Fibroblast of pulmonary artery (primary cell): Measurements from ENCODE around the gene ACER3.

Source experiments
- DNase-seq: peaks from one replicate; pipeline ENCODE4 v3.0.0-alpha.2; 2010; ENCODE audit warnings: low read depth
- H3K4me3 ChIP-seq: replicated peaks from 2 replicates; pipeline ENCODE4 v1.5.1; 2011; ENCODE audit warnings: low read depth, mild to moderate bottlenecking, control low read depth, low read length, moderate library complexity
- TF ChIP-seq, protein P1 (sequence below): IDR thresholded peaks from 2 replicates; pipeline ENCODE4 v1.5.1; 2011; ENCODE audit warnings: mild to moderate bottlenecking, control low read depth, low read length, inconsistent platforms; ENCODE audit errors: missing control alignments

ACER3 gene

DNA sequence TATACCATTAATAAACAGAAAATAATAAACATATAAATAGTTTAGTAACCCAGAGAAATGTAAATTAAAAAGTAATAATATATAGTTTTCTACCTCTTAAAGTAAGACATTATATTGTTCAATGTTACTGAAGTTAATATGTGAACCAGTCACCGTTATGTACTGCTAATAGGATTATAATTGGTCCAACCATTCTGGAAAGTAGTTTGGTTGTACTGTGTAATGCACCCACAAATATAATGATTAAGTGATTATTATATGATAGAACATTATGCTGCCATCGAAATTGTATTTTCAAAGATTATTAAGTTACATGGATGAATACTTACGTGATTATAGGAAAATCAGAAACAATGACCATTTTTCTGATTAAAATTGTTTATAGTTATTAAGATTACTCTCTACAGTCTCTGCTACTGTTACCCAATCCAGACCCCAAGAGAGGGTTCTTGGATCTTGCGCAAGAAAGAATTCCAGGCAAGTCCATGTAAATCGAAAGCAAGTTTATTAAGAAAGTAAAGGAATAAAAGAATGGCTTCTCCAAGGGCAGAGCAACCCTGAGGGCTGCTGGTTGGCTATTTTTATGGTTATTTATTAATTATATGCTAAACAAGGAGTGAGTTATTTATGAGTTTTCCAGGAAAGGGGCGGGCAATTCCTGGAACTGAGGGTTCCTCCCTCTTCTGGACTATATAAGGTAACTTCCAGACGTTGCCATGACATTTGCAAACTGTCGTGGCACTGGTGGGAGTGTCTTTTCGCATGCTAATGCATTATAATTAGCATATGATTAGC lies 50.1 kb downstream of the ACER3 start:
- peak; percentile 39 for DNase-seq
- no peak overlapping the region for H3K4me3 ChIP-seq
- TF ChIP-seq, protein P1, sequence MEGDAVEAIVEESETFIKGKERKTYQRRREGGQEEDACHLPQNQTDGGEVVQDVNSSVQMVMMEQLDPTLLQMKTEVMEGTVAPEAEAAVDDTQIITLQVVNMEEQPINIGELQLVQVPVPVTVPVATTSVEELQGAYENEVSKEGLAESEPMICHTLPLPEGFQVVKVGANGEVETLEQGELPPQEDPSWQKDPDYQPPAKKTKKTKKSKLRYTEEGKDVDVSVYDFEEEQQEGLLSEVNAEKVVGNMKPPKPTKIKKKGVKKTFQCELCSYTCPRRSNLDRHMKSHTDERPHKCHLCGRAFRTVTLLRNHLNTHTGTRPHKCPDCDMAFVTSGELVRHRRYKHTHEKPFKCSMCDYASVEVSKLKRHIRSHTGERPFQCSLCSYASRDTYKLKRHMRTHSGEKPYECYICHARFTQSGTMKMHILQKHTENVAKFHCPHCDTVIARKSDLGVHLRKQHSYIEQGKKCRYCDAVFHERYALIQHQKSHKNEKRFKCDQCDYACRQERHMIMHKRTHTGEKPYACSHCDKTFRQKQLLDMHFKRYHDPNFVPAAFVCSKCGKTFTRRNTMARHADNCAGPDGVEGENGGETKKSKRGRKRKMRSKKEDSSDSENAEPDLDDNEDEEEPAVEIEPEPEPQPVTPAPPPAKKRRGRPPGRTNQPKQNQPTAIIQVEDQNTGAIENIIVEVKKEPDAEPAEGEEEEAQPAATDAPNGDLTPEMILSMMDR: no peak

DNA sequence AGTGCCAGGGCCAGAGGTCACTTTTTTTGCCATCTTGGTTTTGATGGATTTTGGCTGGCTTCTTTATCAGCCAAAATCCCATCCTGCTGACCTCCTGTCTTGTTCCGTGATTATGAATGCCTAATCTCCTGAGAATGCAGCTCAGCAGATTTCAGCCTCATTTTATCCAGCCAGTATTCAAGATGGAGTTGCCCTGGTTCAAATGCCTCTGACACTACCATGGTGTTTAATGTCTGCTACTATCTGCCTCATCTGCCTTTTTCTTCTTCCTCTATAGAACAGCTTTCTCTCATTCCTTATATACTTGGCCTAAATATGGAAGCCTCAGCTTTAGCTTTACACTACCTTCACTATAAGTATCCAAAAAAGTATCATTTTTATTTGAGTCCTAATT lies 50.7 kb downstream of the ACER3 start:
- TF ChIP-seq, protein P1: no peak
- no peak overlapping the region for H3K4me3 ChIP-seq
- DNase-seq: no peak

DNA sequence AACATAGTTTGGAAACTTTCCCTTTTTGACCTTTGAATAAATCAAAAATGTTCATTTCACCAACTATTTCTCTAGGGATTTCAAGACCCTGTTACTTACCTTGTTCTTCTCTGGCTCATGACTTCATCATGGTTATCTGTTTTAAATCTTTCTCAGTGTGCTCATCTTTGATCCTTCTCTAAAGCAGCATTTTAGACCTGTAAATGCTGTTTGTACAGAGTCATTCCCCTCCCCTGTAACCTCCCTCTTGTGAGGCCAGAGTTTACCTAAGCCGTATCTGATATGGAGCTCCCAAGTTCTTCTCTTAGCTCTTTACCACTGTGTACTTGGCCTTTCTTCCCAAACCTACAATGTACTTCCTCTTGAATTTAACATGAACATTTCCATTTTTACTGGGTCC lies 56.0 kb downstream of the ACER3 start:
- TF ChIP-seq, protein P1: no peak
- H3K4me3 ChIP-seq: no peak overlapping the region
- no peak for DNase-seq

DNA sequence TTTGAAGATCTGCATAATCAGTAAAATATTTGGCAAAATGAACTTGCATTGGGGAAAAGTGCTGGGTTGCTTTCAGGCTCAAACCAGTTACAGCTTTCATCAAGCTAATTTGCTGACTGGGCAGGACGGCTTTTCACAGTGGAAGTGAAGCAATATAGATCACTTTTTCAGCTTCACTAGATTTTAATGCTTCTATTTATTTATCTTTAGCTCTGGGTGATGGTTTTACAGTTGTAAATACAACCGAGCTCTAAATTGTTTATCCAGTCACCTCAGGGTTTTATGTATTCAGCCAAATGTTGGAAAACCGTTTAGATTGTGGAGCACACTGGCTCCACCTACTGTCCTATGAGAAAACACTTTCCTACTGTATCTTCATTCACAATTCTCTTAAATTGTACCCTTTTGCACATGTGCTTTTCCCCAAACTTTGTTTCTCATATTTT lies 58.2 kb downstream of the ACER3 start:
- TF ChIP-seq, protein P1: peak; percentile 84
- peak; percentile 78 for DNase-seq
- no peak overlapping the region for H3K4me3 ChIP-seq

DNA sequence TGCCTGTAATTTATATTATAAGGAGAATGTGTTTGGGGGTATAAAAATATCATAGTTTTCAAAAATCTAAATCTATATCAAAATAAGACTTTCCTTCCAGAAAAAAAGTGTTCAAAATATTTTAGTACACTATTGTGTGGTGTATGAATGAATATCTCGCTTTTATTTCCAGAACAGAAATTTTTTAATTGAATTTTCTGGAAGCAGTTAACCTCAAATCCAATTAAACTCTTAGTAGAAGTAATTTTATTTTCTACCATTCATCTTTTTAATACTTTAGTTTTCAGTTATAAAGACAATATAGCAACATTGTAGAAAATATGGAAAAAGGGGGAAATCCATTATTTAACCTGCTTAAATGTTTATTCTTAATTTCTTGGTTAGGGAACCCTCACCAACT lies 58.7 kb downstream of the ACER3 start:
- TF ChIP-seq, protein P1: no peak
- no peak for DNase-seq
- H3K4me3 ChIP-seq: no peak overlapping the region

DNA sequence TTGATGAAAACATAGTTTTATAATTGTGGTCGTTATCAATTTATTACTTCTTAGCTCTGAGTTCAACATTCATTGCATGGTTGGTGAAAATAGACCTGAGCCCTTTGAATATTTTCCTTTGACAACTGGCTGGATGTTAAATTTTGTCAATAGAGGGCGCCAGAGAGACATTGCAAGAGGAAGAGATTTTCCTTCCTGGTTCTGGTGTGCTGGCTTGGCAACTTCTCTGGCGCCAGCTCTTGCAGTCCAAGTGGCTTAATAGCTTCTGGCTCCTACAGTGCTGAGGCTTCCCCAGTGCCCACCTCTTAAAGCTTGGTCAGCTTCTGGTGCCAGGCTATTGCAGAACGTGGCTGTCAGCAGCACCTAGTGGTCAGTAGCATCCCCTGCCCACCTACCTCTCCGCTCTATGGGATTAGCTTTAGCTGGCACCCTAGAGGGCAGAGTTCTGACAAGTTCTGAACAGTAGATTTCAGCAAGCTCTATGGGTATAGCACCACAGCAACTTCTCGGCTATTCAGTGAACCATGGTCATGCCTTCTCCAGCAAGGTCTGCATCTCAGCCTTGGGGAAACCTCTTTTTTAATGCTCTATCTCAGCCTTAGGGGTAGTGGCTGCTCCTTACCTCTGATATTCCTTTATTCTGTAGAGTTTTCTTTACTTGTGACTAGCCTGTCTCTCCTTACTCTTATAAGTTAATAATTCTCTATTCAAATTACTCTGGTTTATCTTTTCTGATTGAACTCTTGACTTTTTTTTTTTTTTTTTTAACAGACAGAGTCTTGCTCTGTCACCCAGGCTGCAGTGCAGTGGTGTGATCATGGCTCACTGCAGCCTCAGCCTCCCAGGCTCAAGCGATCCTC lies 59.4 kb downstream of the ACER3 start:
- peak; percentile 91 for DNase-seq
- TF ChIP-seq, protein P1: peak; percentile 89
- no peak overlapping the region for H3K4me3 ChIP-seq
